Aorta (tissue), 5 donors: Measurements from ENCODE around the gene SLC4A1AP. TPM values are rescaled to one million over a fixed set of nuclear protein-coding genes. Genes with fewer than 3 reads are reported as not detected.
"Not testable (repeated sequence)": the region's sequence is repeated elsewhere in the genome, so short reads cannot be mapped to it uniquely, and the experiment has no call there.

Experiments
- ATAC-seq: fragments of 200-7000 bp; cut with Tn5 transposase; one replicate; pipeline ENCODE4 v1.9.1; 2022; ENCODE audit warnings: moderate library complexity; ENCODE audit not compliant: low FRiP score
- DNase-seq, 2 donors: peaks; one replicate each; pipeline ENCODE4 v3.0.0-alpha.2; 2020
- H3K27ac ChIP-seq, 2 donors: one replicate each; pipeline ENCODE4 v1.5.1; 2013; ENCODE audit warnings: low read length in 2 of 2, mild to moderate bottlenecking in 2 of 2, moderate library complexity in 2 of 2, control low read depth in 1 of 2, inconsistent platforms in 1 of 2, low read depth in 1 of 2
- H3K27me3 ChIP-seq, 2 donors: one replicate each; pipeline ENCODE4 v1.6.1; 2013; ENCODE audit warnings: control low read depth in 1 of 2, low read length in 1 of 2, mild to moderate bottlenecking in 1 of 2, moderate library complexity in 1 of 2; ENCODE audit not compliant: insufficient read depth in 2 of 2, control insufficient read depth in 1 of 2
- H3K36me3 ChIP-seq, 2 donors: one replicate each; pipeline ENCODE4 v1.6.1; 2013; ENCODE audit warnings: control low read depth in 1 of 2, low read length in 1 of 2, mild to moderate bottlenecking in 1 of 2; ENCODE audit not compliant: insufficient read depth in 2 of 2, control insufficient read depth in 1 of 2
- H3K4me1 ChIP-seq, 2 donors: one replicate each; pipeline ENCODE4 v1.6.1; 2013; ENCODE audit warnings: low read length in 2 of 2, control low read depth in 1 of 2, mild to moderate bottlenecking in 1 of 2, moderate library complexity in 1 of 2; ENCODE audit not compliant: insufficient read depth in 2 of 2, control insufficient read depth in 1 of 2
- H3K4me3 ChIP-seq, 2 donors: one replicate each; pipeline ENCODE4 v1.5.1; 2013; ENCODE audit warnings: low read length in 2 of 2, control low read depth in 1 of 2, mild to moderate bottlenecking in 1 of 2
- H3K9me3 ChIP-seq: one replicate; pipeline ENCODE4 v1.6.1; 2013; ENCODE audit warnings: mild to moderate bottlenecking, low read length; ENCODE audit not compliant: control insufficient read depth
- WGBS, 2 donors: extraction: QIAGEN DNeasy Blood & Tissue Kit; methylation state at CpG; one replicate each; pipeline ENCODE4 v1.1.7; 2013; 5-methylcytosine and 5-hydroxymethylcytosine counted together
- intact Hi-C, 2 donors: fragments of 100-400 bp; cut with DNase I; formaldehyde crosslinking; loops; one replicate each; pipeline versions ENCODE4 v1.14.2 to v1.15.0; 2022
- polyA plus RNA-seq, 2 donors: library from polyadenylated mRNA; stranded (reverse); fragments of 200-250 nt; gene quantifications; one replicate each; pipeline ENCODE4 v1.2.3, GENCODE V29; 2013
- total RNA-seq, 2 donors: library from RNA; stranded (reverse); fragmentation: NEBNext Ultra II Directional; extraction: Animal tissue kit (Norgen Biotek cat#: 25700); gene quantifications; one replicate each; pipeline ENCODE4 v1.2.1, GENCODE V29; 2021
- donor health status: healthy with polysubstance abuse.
- donor health status: Bipolar disorder and iron deficiency.
- donor health status: DM: no; HTN: no; CAD: no.
- donor health status: DM: no; HTN: no; CAD: no.
- donor health status: DM: yes; HTN: yes; CAD: no.

SLC4A1AP gene
- total and polyA plus RNA-seq, 4 donors = 10.3 to 19.7 (median 16.9) TPM

- Histone ChIP-seq H3K4me1 (peaks cover 3 to 4% of the 10 kb centered on the region in 2 donors), H3K36me3 (peaks cover 3 to 4% of the 10 kb centered on the region in 2 donors), H3K9me3 (no peaks in the 10 kb centered on the region), H3K4me3 (no peak overlapping the region), H3K27me3 (no peaks in the 10 kb centered on the region), H3K27ac (peak overlapping the region in 1 of 2 donors; percentile 76)
- 53 to 54% methylated on average over 9 of the region's 9 CpGs for WGBS, 2 donors
- ATAC-seq (peak; percentile 70), DNase-seq (peak; percentile 63 to 84)
- intact Hi-C loops = no loop called here
Measured at GRCh38 chr2:27683390-27684071, 19.8 kb downstream of the SLC4A1AP start.

DNA sequence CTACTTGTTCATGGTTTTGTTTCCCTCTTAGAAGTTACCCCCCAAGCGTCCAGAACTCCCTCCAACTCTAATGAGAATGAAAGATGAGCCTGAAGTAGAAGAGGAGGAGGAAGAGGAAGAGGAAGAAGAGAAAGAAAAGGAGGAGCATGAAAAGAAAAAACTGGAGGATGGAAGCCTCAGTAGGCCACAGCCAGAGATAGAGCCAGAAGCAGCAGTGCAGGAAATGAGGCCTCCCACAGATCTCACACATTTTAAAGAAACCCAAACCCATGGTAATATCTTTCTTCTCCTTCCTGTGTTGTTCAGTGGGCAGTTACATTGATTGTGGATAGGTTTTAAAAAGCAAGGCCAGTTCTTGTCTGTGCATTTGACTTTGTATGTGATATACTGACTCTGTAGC lies 21.3 kb downstream of the SLC4A1AP start:
- H3K4me1 ChIP-seq, H3K9me3 ChIP-seq, intact Hi-C loops, H3K27me3 ChIP-seq, ATAC-seq, H3K36me3 ChIP-seq, H3K27ac ChIP-seq, DNase-seq, H3K4me3 ChIP-seq: not testable (repeated sequence)
- 88% methylated on average over 1 of the region's 1 CpG for WGBS, 2 donors

- Histone ChIP-seq H3K9me3 (no peaks in the 10 kb centered on the region), H3K27me3 (no peaks in the 10 kb centered on the region), H3K27ac (no peak overlapping the region), H3K4me3 (no peak overlapping the region), H3K36me3 (peaks cover 4 to 8% of the 10 kb centered on the region in 2 donors), H3K4me1 (peaks cover 3 to 4% of the 10 kb centered on the region in 2 donors)
- 94 to 96% methylated on average over 3 of the region's 3 CpGs for WGBS, 2 donors
- intact Hi-C loops = no loop called here
- no peak for ATAC-seq
- DNase-seq = no peak
Measured at GRCh38 chr2:27685577-27685976, 21.9 kb downstream of the SLC4A1AP start.

- Histone ChIP-seq H3K36me3 (peaks cover 4 to 8% of the 10 kb centered on the region in 2 donors), H3K4me1 (peaks cover 0 to 2% of the 10 kb centered on the region in 2 donors), H3K4me3 (no peak overlapping the region), H3K9me3 (no peaks in the 10 kb centered on the region), H3K27me3 (no peaks in the 10 kb centered on the region), H3K27ac (no peak overlapping the region)
- intact Hi-C loops = no loop called here
- no peak for ATAC-seq
- no peak for DNase-seq
- WGBS, 2 donors = 96 to 100% methylated on average over 1 of the region's 1 CpG
Measured at GRCh38 chr2:27687232-27687631, 23.5 kb downstream of the SLC4A1AP start.

DNA sequence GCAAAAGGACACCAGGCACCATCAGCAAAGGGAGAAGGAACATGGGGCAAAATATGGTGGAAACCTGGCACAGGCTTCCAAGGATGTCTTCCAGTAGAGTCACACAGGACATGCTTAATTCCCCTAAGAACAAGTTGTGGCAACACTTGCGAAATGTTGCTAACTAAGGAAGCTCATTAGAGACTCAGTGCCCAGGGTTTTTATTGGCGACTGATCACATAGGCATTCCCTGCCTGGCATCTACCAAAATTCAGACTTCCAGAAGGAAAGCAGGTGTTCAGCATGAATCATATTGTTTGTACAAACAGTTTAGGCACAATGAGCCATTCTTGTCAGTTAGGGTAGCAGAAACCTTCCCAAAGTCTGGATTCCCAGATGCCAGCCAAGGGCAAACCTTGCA lies 25.7 kb downstream of the SLC4A1AP start:
- intact Hi-C loops = no loop called here
- H3K27me3 ChIP-seq = no peaks in the 10 kb centered on the region
- H3K9me3 ChIP-seq = no peaks in the 10 kb centered on the region
- H3K27ac ChIP-seq = no peak overlapping the region
- peaks cover 4 to 8% of the 10 kb centered on the region in 2 donors for H3K36me3 ChIP-seq
- H3K4me1 ChIP-seq = no peaks in the 10 kb centered on the region
- no peak for ATAC-seq
- DNase-seq = no peak
- no peak overlapping the region for H3K4me3 ChIP-seq
- WGBS, 2 donors = 94 to 96% methylated on average over 2 of the region's 2 CpGs

- Histone ChIP-seq H3K27ac (no peak overlapping the region), H3K27me3 (no peaks in the 10 kb centered on the region), H3K9me3 (no peaks in the 10 kb centered on the region), H3K36me3 (peaks cover 4 to 8% of the 10 kb centered on the region in 2 donors), H3K4me3 (no peak overlapping the region), H3K4me1 (no peaks in the 10 kb centered on the region)
- DNase-seq (no peak), ATAC-seq (no peak)
- intact Hi-C loops = no loop called here
Measured at GRCh38 chr2:27690052-27690451, 26.4 kb downstream of the SLC4A1AP start.

DNA sequence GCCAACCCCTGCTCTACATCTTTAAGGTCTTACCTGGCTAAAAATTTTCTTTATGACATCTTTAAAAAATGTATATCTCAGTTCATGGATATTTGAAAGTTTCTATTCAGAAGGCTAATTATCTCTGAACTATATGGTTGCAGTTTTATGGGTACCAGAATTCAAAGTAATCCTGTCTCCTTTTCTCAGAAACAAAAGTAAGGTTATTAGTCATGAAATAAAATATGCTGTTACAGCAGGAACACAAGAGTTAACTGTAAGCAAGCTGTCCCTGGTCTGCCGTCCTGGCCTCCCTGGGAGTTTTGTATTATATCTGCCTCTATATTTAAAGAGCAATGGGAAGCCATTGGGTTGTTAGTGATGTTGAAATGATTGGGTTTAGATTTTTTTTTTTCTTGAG lies 34.0 kb downstream of the SLC4A1AP start:
- intact Hi-C loops = no loop called here
- Histone ChIP-seq H3K4me3 (no peak overlapping the region), H3K36me3 (peaks cover 0 to 4% of the 10 kb centered on the region in 2 donors), H3K27ac (no peak overlapping the region), H3K27me3 (no peaks in the 10 kb centered on the region), H3K9me3 (no peaks in the 10 kb centered on the region), H3K4me1 (no peaks in the 10 kb centered on the region)
- DNase-seq = no peak
- WGBS, 2 donors = 58 to 62% methylated on average over 1 of the region's 1 CpG
- no peak for ATAC-seq

DNA sequence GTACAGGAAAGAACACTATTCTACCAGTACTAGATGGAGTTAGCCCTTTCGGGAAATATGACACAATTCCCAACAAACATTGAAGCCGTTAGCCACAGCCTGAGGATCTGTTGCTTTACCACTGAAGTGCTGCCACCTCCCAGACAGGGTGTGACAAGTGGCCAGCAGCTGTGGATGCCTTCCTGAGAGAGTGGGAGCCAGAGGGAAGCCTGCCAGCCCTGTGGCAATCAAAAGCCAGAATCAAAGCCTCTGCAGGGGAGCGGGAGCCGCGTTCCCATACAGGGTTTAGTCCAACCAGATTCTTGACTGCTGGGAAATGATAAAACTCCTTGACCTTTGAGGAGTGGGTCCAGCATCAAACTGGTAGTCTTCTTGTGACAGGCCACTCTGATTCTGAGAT lies 38.0 kb downstream of the SLC4A1AP start:
- intact Hi-C loops = loop anchor here (5.0 to 10.0 kb wide), 3 partner anchors 253 to 751 kb away; no protein-coding TSS in a partner anchor
- 33 to 37% methylated on average over 5 of the region's 5 CpGs for WGBS, 2 donors
- Histone ChIP-seq H3K4me1 (no peaks in the 10 kb centered on the region), H3K27ac (no peak overlapping the region), H3K4me3 (no peak overlapping the region), H3K9me3 (no peaks in the 10 kb centered on the region), H3K27me3 (no peaks in the 10 kb centered on the region), H3K36me3 (no peaks in the 10 kb centered on the region)
- ATAC-seq (no peak), DNase-seq (no peak)

DNA sequence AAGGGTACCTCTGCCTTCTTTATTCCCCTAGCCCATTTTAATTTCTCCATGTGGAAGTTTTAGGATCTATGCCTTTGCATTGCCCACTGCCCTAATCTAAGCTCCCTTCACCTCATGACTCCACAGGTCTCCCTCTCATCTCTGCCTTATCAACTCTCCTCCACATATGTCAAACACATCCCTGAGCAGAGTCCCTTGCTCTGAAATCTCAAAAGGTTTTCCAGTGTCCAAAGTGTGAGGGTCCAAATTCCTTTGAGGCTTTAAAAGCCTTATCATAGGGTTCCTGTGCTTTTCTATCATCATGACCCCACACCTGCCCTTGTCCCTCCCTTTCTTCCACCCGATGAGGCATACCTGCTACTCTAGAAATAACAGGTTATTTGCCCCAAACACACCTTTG lies 38.6 kb downstream of the SLC4A1AP start:
- H3K27ac ChIP-seq = no peak overlapping the region
- DNase-seq (no peak), ATAC-seq (no peak)
- H3K4me1 ChIP-seq = no peaks in the 10 kb centered on the region
- no peak overlapping the region for H3K4me3 ChIP-seq
- no peaks in the 10 kb centered on the region for H3K27me3 ChIP-seq
- intact Hi-C loops = loop anchor here (5.0 to 10.0 kb wide), 3 partner anchors 252 to 750 kb away; no protein-coding TSS in a partner anchor
- no peaks in the 10 kb centered on the region for H3K36me3 ChIP-seq
- WGBS, 2 donors = 86 to 95% methylated on average over 1 of the region's 1 CpG
- H3K9me3 ChIP-seq = no peaks in the 10 kb centered on the region
